ENCODE measurements around the gene XYLT1. TPM values are rescaled to one million over a fixed set of nuclear protein-coding genes. Genes with fewer than 3 reads are reported as not detected.

Gene XYLT1
- polyA plus RNA-seq, 1 donor (not counting 4 experiments of a cell fraction or from before 2014, with no cell fraction given), result 4.4 TPM

- H3K9me1 ChIP-seq (ENCODE audit: control insufficient read depth, extremely low read depth, insufficient read depth, low read length), result peaks cover 4% of the 10 kb centered on the region
- no peak for FAIRE-seq
- no peak overlapping the region for H3K9ac ChIP-seq (ENCODE audit: control insufficient read depth, extremely low read depth, insufficient read depth, low read length)
- no peaks in the 10 kb centered on the region for H4K20me1 ChIP-seq (ENCODE audit: control insufficient read depth, extremely low read depth, insufficient read depth, low read length)
- H3K36me3 ChIP-seq (ENCODE audit: control insufficient read depth in 2 of 2, extremely low read depth in 1 of 2, insufficient read depth in 2 of 2, low read length in 2 of 2), result no peaks in the 10 kb centered on the region
- DNase-seq (ENCODE audit: low read depth, low spot score), result no peak
- no peaks in the 10 kb centered on the region for H3K9me3 ChIP-seq (ENCODE audit: control insufficient read depth, low read depth, low read length)
- peak overlapping the region; percentile 66 for H3K27ac ChIP-seq (ENCODE audit: control insufficient read depth, insufficient read depth, low read length)
- H3K79me2 ChIP-seq (ENCODE audit: control insufficient read depth, insufficient read depth, low read length), result no peaks in the 10 kb centered on the region
- H3K4me3 ChIP-seq (ENCODE audit: control insufficient read depth in 2 of 3, extremely low read depth in 1 of 3, insufficient read depth in 2 of 3, low read depth in 1 of 3, low read length in 3 of 3), result no peak overlapping the region
- no peaks in the 10 kb centered on the region for H3K27me3 ChIP-seq (ENCODE audit: control insufficient read depth, extremely low read depth, insufficient read depth, low read length)
- no peak overlapping the region for H2AFZ ChIP-seq (ENCODE audit: control insufficient read depth, low read length)
- no peak overlapping the region for H3K4me2 ChIP-seq (ENCODE audit: control insufficient read depth, extremely low read depth, insufficient read depth, low read depth, low read length)
- no peak for TF ChIP-seq EZH2 (IDR thresholded peaks at IDR 0.05; ENCODE audit: low read length)
- TF ChIP-seq CTCF (optimal IDR thresholded peaks at IDR 0.05 in 1 of 3, IDR thresholded peaks at IDR 0.05 in 1 of 3, conservative IDR thresholded peaks at IDR 0.05 in 1 of 3; ENCODE audit: extremely low read depth in 1 of 3, insufficient read depth in 2 of 3, low read length in 3 of 3), result no peak
- dilution Hi-C loops (cut with MboI; ENCODE audit: extremely low pct_ligation_motif_present, low sequenced_read_pairs), result no loop called here
- H3K4me1 ChIP-seq (ENCODE audit: control insufficient read depth, extremely low read depth, insufficient read depth, low read length), result peaks cover 55% of the 10 kb centered on the region
These were observed 242.6 kb downstream of the XYLT1 start for GRCh38 chr16:17228048-17228707.

- H3K27ac ChIP-seq (ENCODE audit: control insufficient read depth, insufficient read depth, low read length), result peak overlapping the region; percentile 23
- TF ChIP-seq CTCF (optimal IDR thresholded peaks at IDR 0.05 in 1 of 3, IDR thresholded peaks at IDR 0.05 in 1 of 3, conservative IDR thresholded peaks at IDR 0.05 in 1 of 3; ENCODE audit: extremely low read depth in 1 of 3, insufficient read depth in 2 of 3, low read length in 3 of 3) (peak; percentile 21 to 56 (median 47)), EZH2 (IDR thresholded peaks at IDR 0.05; ENCODE audit: low read length) (no peak)
- FAIRE-seq (peak; percentile 83), DNase-seq (ENCODE audit: low read depth, low spot score) (peak; percentile 67)
- no peaks in the 10 kb centered on the region for H3K36me3 ChIP-seq (ENCODE audit: control insufficient read depth in 2 of 2, extremely low read depth in 1 of 2, insufficient read depth in 2 of 2, low read length in 2 of 2)
- no peaks in the 10 kb centered on the region for H3K27me3 ChIP-seq (ENCODE audit: control insufficient read depth, extremely low read depth, insufficient read depth, low read length)
- no peaks in the 10 kb centered on the region for H4K20me1 ChIP-seq (ENCODE audit: control insufficient read depth, extremely low read depth, insufficient read depth, low read length)
- peaks cover 53% of the 10 kb centered on the region for H3K4me1 ChIP-seq (ENCODE audit: control insufficient read depth, extremely low read depth, insufficient read depth, low read length)
- H3K4me3 ChIP-seq (ENCODE audit: control insufficient read depth in 2 of 3, extremely low read depth in 1 of 3, insufficient read depth in 2 of 3, low read depth in 1 of 3, low read length in 3 of 3), result no peak overlapping the region
- peak overlapping the region; percentile 9 for H3K4me2 ChIP-seq (ENCODE audit: control insufficient read depth, extremely low read depth, insufficient read depth, low read depth, low read length)
- peaks cover 2% of the 10 kb centered on the region for H3K9me1 ChIP-seq (ENCODE audit: control insufficient read depth, extremely low read depth, insufficient read depth, low read length)
- H3K9me3 ChIP-seq (ENCODE audit: control insufficient read depth, low read depth, low read length), result no peaks in the 10 kb centered on the region
- dilution Hi-C loops (cut with MboI; ENCODE audit: extremely low pct_ligation_motif_present, low sequenced_read_pairs), result no loop called here
- H3K9ac ChIP-seq (ENCODE audit: control insufficient read depth, extremely low read depth, insufficient read depth, low read length), result no peak overlapping the region
- H3K79me2 ChIP-seq (ENCODE audit: control insufficient read depth, insufficient read depth, low read length), result no peaks in the 10 kb centered on the region
- peak overlapping the region; percentile 38 for H2AFZ ChIP-seq (ENCODE audit: control insufficient read depth, low read length)
These were observed 243.5 kb downstream of the XYLT1 start for GRCh38 chr16:17227278-17227677.
